Kidney (tissue), 22 donors: Measurements from ENCODE around the gene FAT4. TPM values are rescaled to one million over a fixed set of nuclear protein-coding genes. Genes with fewer than 3 reads are reported as not detected.

Experiments used
- DNase-seq, 5 donors: peaks; one replicate each; pipeline ENCODE4 v3.0.0-alpha.2; 2013 to 2020
- FAIRE-seq: peaks from 2 replicates; lab custom pipeline; 2012; peaks lifted over from hg19 to GRCh38; lab: Jason Lieb, UNC
- H3K27ac ChIP-seq, 2 donors: one replicate each; pipeline ENCODE4 v1.7.0; 2013; ENCODE audit warnings: low read depth in 2 of 2, low read length in 2 of 2, inconsistent platforms in 1 of 2
- H3K27me3 ChIP-seq: one replicate; pipeline ENCODE4 v1.7.1; 2013; ENCODE audit warnings: low read length, inconsistent platforms; ENCODE audit not compliant: control insufficient read depth, insufficient read depth
- H3K36me3 ChIP-seq, 3 donors: one replicate each; pipeline versions ENCODE4 v1.7.0 to v1.7.1; 2013; ENCODE audit warnings: low read length in 3 of 3, control low read depth in 1 of 3, inconsistent platforms in 1 of 3; ENCODE audit not compliant: insufficient read depth in 3 of 3, control insufficient read depth in 2 of 3
- H3K4me1 ChIP-seq, 3 donors: one replicate each; pipeline versions ENCODE4 v1.7.0 to v1.7.1; 2013; ENCODE audit warnings: low read length in 3 of 3, inconsistent platforms in 1 of 3, low read depth in 1 of 3; ENCODE audit not compliant: control insufficient read depth in 2 of 3, insufficient read depth in 2 of 3
- H3K4me3 ChIP-seq, 3 donors: one replicate each; pipeline versions ENCODE4 v1.7.0 to v1.8.1; 2013; ENCODE audit warnings: low read length in 3 of 3, control low read depth in 1 of 3, inconsistent platforms in 1 of 3
- H3K9ac ChIP-seq, 3 donors: one replicate each; pipeline versions ENCODE4 v1.7.0 to v1.7.1; 2013; ENCODE audit warnings: low read length in 3 of 3, control low read depth in 1 of 3, inconsistent platforms in 1 of 3
- H3K9me3 ChIP-seq, 3 donors: one replicate each; pipeline versions ENCODE4 v1.7.0 to v1.7.1; 2013; ENCODE audit warnings: low read length in 3 of 3, control low read depth in 1 of 3, inconsistent platforms in 1 of 3; ENCODE audit not compliant: control insufficient read depth in 2 of 3, insufficient read depth in 1 of 3
- CTCF ChIP-seq: IDR thresholded peaks from 3 replicates; pipeline ENCODE4 v1.5.1; 2012; ENCODE audit warnings: mild to moderate bottlenecking, moderate library complexity, borderline replicate concordance; ENCODE audit not compliant: insufficient read depth; ENCODE audit errors: extremely low read depth
- intact Hi-C: fragments of 100-400 bp; cut with DNase I; formaldehyde crosslinking; loops from one replicate; pipeline ENCODE4 v1.11.1; 2022
- long read RNA-seq, 10 donors: library from polyadenylated mRNA in 1 of 10; unstranded in 1 of 10; transcript quantifications; one replicate each; pipeline ENCODE4 v2.0.0 and lab custom pipeline, GENCODE V29; 2021 to 2026
- polyA plus RNA-seq: library from polyadenylated mRNA; stranded (reverse); fragments of 350-450 nt; fragmentation: Illumina TruSeq; extraction: RNeasy Lipid Tissue Mini Kit (QIAGEN cat#74804); gene quantifications from one replicate; pipeline ENCODE4 v1.2.3, GENCODE V29; 2014; ENCODE audit warnings: low read depth, low replicate concordance; ENCODE audit not compliant: insufficient read depth
- total RNA-seq: library from RNA; stranded (reverse); fragmentation: NEBNext Ultra II Directional; extraction: Animal tissue kit (Norgen Biotek cat#: 25700); gene quantifications from one replicate; pipeline ENCODE4 v1.2.1, GENCODE V29; 2021
- donor health status: control.
- donor health status: control.
- donor health status: control.
- donor health status: control.
- donor health status: control.
- donor health status: DM: yes; HTN: yes; CAD: no.
- donor health status: Normal renal cell carcinoma (clear cell type).

Gene FAT4
- 11.3 TPM for total RNA-seq
- 0.99 TPM for polyA plus RNA-seq
- long read RNA-seq, donor 1, partial matches to known transcripts, result 6 of 6 reads
- long read RNA-seq, donor 1, other reads (novel, unspliced or antisense), result 0 of 6 reads
- long read RNA-seq, donor 2, partial matches to known transcripts, result 17 of 17 reads
- long read RNA-seq, donor 2, other reads (novel, unspliced or antisense), result 0 of 17 reads
- long read RNA-seq, donor 3, result 0 reads
- long read RNA-seq, donor 4, partial matches to known transcripts, result 27 of 27 reads
- long read RNA-seq, donor 4, other reads (novel, unspliced or antisense), result 0 of 27 reads
- long read RNA-seq, donor 5, result 0 reads
- long read RNA-seq, donor 6, partial matches to known transcripts, result 10 of 10 reads
- long read RNA-seq, donor 6, other reads (novel, unspliced or antisense), result 0 of 10 reads
- long read RNA-seq, donor 7, partial matches to known transcripts, result 3 of 4 reads
- long read RNA-seq, donor 7, other reads (novel, unspliced or antisense), result 1 of 4 reads
- long read RNA-seq, donor 8, result 0 reads
- long read RNA-seq, donor 9, result 0 reads
- long read RNA-seq, donor 10, result 0 reads

GRCh38 chr4:125314676-125315575 is at the start of gene FAT4:
Gene FAT4 (plus strand): TSS chr4:125314955. CDS start chr4:125316412, 1,457 bp downstream.
- intact Hi-C loops, result loop anchor here (10.0 kb wide), 1 partner anchor 420 kb away; no protein-coding TSS in a partner anchor
- peak; percentile 20 for TF ChIP-seq CTCF
- FAIRE-seq, result peak; percentile 92

GRCh38 chr4:125265846-125266245 is 48.9 kb upstream of the FAT4 start:
- Histone ChIP-seq H3K27me3 (no peaks in the 10 kb centered on the region), H3K36me3 (no peaks in the 10 kb centered on the region), H3K4me3 (no peak overlapping the region), H3K4me1 (no peaks in the 10 kb centered on the region), H3K9ac (no peak overlapping the region), H3K27ac (no peak overlapping the region), H3K9me3 (no peaks in the 10 kb centered on the region)
- DNase-seq (peak in 1 of 5 donors; percentile 51), FAIRE-seq (no peak)
- TF ChIP-seq CTCF, result no peak
- intact Hi-C loops, result no loop called here

More at GRCh38 chr4:125314676-125315575, at the start of gene FAT4:
- peak within 1 kb of the TSS; percentile 83 to 93 (median 90) for H3K4me3 ChIP-seq
- H3K9ac ChIP-seq, result peak within 1 kb of the TSS; percentile 72 to 86 (median 78)
- no peaks in the 10 kb centered on the region for H3K27me3 ChIP-seq
- H3K9me3 ChIP-seq, result no peaks in the 10 kb centered on the region
- no peaks in the 10 kb centered on the region for H3K36me3 ChIP-seq
- peaks cover 0 to 27% (median 0%) of the 10 kb centered on the region in 3 donors for H3K4me1 ChIP-seq
- H3K27ac ChIP-seq, result peak within 1 kb of the TSS; percentile 90 to 91
- peak; percentile 97 to 99 (median 97) for DNase-seq

- FAIRE-seq, result no peak
Observed at GRCh38 chr4:125266901-125267604, 47.7 kb upstream of the FAT4 start.

More at GRCh38 chr4:125266901-125267604, 47.7 kb upstream of the FAT4 start:
- intact Hi-C loops, result no loop called here
- no peak overlapping the region for H3K27ac ChIP-seq
- DNase-seq, result no peak
- H3K36me3 ChIP-seq, result no peaks in the 10 kb centered on the region
- no peak for TF ChIP-seq CTCF
- no peaks in the 10 kb centered on the region for H3K9me3 ChIP-seq
- no peaks in the 10 kb centered on the region for H3K27me3 ChIP-seq
- no peak overlapping the region for H3K9ac ChIP-seq
- H3K4me1 ChIP-seq, result no peaks in the 10 kb centered on the region
- H3K4me3 ChIP-seq, result no peak overlapping the region
